ENCODE measurements around the gene PPIL3.
"Not testable (repeated sequence)": the region's sequence is repeated elsewhere in the genome, so short reads cannot be mapped to it uniquely, and the experiment has no call there.

The PPIL3 gene

DNA sequence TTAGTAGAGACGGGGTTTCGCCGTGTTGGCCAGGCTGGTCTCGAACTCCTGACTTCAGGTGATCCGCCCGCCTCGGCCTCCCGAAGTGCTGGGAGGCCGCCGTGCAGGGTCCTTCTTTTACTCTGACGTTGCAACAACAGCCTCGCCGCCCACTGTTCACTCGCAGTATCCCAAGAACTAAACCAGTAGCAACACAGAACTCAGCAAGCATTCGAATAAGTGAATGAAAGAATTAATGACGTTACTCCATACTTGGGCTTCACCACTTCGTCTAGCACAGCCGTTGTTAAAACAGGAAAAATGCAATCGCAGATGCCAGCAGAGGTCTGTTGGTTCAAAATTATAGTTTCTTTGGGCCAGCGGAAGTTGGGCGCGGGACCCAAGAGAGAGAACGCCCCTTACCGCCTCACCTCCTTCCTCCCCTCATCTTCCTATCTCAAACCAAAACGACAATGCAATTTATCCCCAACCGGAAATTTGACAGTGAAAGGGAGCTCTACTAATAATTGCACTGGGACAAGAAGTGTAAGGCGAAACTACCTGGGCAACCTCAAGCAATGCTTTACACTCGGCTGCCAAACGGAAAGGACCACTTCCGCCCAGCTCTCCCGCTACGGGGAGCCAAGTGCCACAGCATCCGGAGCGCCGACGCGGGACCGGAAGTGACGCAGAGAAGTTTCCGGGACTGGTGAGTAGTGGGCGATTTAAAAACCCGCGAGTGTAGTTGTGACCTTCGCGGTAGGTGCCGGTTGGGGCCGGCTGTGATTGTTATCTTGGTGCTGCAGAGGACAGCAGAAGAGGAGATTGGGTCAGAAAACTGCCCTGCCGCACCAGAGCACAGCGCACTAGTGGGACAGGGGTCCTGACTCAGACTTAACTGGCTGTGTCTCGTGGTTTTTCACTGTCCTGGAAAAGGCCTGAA, at the start of gene PPIL3, which contains the start of gene NIF3L1:
PPIL3 (minus strand) TSS at position 374 of the 922 bp plus-strand sequence. CDS start 1,462 bp downstream, outside the sequence.
NIF3L1 (plus strand) TSS at position 668 of the 922 bp plus-strand sequence. CDS start 2,573 bp downstream, outside the sequence.
- DNase-seq = peak; percentile 96

DNA sequence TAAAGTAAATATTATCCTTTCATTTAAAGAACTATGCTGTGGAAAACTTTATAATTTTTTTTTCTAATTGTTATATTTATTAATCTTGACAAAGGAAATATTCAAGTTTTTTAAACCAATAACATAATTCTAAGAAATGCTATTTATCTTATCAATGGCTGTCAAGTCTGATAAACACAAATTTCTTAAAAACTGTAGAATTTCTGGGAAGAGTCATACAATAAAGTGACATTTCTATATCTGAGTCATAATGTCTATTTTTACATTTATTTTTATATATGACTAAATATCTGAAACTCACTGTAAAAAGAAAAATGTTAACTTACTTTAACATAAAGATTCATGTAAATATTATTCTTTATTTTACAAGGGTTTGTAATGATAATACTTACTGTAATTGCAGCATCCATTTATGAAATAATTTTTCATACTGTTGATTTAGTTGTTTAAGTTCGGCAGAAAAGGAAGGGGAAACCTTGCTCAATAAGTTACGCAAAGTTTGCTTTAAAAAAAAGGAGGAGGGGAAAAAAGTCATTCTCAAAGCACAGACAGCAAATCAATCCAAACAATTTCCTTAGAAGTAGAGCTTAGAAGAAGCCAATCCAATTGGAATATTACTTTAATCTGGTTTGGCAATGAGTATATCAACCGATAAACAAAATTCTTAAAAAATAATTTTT, 42.2 kb upstream of the PPIL3 start:
- DNase-seq = no peak

DNA sequence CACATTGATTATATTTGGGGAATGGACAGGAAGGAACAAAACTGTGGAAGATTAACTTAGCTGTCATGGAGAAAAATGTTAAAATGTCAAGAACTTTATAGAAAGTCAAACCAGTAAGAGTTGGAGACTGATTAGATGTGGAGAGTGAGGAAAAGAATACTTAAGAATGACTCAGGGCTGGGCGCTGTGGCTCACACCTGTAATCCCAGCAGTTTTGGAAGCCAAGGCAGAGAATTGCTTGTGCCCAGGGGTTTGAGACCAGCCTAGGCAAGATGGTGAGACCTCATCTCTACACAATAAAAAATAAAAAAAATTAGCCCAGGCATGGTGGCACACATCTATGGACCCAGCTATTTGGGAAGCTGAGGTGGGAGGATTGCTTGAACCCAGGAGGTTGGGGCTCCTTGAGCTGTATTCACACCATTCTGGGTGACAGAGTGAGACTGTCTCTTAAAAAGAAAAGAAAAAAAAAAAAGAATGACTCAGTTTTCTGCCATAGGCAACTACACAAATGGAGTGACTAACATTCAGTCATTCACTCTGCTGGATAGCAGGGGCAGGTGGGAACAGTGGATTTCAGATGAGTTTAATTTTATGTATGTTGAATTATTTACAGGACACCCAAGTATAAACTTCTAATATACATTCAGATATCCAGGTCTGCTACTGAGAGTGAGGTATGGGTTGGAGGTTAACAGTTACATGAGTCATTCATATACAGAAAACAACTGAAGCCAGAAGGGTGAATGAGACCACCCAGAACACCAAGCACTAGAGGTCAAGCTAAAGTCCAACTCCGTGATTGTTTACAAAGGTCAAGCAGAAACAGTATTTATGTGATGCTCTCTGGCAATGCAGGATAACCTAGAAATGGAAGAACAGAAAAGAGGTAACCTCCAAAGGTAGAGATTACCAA, 40.7 kb upstream of the PPIL3 start:
- DNase-seq = no peak

DNA sequence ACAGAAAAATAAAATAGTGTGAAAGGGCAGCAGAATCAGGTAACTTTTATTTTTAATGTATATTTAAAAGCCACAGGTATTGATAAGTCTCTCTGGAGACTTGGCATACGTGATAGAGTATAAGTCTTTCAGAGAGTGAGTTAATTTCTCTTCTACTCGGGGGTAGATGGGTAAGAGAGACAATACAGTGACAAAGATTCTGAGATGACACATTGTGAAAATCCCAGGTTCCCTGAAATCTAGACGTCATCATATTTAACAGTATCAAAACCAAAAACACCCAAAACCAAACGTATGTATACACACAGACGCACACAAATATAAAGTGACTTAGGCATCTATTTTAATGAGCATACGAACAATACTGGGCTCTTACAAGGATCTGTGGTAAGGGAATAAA, 33.6 kb upstream of the PPIL3 start:
- no peak for DNase-seq

DNA sequence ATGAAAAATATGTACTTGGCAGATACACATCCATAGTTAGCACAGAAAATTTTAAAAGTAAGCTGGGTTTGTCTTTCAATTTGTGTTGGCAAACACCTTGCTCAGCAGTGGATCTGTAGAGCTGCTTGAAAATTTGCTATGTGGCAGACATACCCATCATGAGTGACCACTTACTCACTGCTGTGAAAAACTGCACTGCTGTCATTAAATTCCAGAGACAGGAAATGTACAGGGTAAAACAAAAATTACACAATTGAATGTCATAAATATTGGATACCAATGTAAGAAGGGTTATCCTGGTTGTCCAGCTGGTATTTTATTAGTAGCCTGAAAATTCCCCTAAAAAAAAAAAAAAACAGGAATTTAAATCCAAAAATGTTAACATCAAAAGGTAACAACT, 24.8 kb upstream of the PPIL3 start:
- no peak for DNase-seq

DNA sequence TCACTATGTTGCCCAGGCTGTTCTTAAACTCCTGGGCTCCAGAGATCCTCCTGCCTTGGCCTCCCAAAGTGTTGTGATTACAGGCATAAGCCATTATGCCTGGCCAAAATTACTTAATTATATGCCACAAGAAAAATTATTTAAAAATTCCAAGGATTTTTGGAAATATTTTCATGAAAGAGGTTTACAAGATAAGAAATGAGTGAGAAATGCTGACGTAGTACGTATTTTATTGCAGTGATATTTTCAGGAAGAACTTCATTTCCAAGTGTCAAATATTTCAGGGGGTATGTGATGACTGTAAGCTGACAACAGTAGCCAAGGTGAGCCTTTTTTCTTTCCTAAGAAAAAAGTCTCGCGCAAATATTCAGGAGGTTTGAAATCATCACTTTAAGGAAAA, 21.1 kb upstream of the PPIL3 start:
- no peak for DNase-seq

DNA sequence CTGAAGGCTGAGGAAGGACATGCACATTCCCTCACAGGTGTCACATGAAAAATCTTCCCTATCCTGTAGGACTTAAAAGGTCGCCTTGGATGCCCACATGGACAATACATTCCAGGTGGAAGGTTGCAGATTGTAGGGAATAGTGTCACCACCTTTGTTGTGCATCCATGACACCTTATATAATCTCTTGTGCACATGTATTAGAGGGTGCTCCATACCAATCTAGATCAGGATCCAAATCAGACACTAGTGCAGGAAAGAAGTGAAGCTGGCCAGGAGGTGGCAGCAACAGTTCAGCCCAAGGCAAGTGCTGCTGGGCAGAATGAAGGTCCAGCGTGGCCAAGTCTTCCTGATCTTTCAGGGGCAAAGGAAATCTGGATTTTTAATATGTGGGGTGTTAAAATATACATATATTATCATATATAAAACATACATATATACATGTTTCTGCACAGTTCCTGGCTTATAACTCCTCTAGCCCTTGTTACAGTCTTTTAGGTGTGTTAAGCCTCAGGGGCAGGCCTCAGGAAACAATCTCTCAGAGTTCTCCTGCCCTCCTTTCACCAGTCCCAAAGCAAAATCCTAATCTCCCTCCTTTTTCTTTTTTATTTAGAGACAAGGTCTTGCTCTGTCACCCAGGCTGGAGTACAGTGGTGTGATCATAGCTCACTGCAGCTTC, 16.9 kb upstream of the PPIL3 start:
- peak; percentile 46 for DNase-seq

DNA sequence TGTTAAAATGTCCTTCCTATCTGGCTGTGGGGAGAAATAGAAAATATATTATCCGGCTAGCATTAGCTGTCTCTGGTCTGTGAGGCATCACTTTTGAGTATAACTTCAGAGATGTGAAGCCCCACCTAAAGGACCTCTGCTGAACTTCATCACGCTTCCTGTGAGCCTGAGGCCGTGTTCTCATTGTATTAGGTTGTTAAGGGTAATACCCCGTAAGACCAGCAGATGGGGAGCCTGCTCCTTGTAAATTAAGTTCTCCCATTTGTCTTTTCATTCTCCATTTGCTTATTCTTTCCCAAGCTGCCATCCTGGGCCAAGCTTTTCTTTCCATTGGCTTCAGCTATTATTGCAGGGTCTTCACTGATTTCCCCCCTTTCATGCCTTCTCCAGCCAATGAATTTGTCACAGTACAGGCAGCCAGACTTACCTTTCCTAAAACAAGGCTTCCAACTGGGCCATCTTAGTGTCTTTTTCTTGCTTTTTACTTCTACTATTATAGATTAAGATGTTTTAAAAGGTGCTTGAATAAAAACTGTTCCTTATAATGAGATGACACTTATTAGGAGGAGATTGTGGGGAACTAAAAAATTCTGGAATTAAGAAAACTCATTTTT, 12.7 kb upstream of the PPIL3 start:
- peak; percentile 66 for DNase-seq

DNA sequence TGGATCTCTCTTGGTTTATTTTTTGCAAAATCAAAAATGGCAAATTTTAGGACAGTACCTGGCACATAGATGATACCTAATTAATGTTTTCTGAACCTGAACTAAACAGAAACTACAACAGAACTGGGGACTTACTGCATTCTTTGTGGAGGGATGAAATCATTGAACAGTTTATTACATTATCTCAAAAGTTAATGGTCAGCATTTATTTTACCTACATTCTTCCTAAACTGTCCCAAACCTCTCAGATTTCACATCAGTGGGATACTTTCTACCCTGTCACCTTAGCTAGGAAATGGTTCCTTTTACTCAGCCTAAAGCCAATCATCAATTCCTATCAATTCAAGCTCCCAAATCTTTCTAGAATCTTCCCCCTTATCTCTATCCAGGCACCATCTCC, 10.6 kb upstream of the PPIL3 start:
- DNase-seq = no peak

DNA sequence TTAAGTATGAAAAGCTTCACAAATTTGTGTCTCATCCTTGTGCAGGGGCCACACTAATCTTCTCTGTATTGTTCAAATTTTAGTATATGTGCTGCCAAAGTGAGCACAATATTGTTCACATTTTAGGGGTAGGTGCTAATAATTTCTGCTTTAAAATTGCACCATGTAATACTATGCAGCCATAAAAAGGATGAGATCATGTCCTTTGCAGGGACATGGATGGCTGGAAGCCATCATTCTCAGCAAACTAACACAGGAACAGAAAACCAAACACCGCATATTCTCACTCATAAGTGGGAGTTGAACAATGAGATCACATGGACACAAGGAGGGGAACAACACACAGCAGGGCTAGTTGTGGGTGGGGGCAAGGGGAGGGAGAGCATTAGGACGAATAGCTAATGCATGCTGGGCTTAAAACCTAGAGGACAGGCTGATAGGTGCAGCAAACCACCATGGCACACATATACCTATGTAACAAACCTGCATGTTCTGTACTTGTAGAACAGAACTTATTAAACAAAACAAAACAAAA, 7.1 kb downstream of the PPIL3 start:
- not testable (repeated sequence) for DNase-seq

DNA sequence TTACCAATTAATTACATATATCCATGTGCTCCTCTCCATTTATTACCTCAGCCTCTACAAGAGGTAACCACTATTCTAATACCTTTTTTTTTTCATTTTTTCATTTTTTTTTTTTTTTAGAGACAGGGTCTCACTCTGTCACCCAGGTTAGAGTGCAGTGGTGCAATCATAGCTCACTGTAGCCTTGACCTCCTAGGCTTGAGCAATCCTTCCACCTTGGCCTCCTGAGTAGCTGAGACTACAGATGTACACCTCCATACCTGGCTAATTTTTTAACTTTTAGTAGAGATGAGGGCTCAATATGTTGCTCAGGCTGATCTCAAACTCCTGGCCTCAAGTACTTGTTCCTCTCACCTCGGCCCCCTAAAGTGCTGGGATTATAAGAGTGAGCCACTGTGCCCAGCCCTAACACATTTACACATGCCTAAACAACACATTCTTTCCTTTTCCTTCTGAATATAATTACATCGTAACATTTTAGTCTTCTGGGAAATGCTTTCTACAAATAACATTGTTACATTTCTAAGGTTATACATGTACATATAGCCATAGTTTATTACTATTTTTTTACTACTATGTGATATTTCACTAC, 10.5 kb downstream of the PPIL3 start:
- no peak for DNase-seq

DNA sequence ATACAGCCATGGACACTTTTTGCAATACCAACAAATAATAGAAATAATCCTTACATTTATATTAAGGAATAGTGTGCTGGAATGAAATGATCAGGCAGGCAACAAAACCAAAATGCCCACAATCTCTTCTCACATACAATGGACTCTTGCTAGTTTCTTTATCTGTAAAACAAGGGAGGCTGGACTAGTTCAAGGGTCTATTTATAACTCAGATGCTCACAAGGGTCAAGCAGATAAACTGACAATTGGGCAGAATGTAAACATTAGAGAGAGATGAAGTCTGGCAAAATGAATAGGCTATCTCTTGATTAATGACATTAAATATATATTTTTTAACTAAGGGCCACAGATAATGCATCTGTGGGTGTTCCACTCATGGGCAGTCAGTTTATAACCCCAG, 11.4 kb downstream of the PPIL3 start:
- DNase-seq = no peak

DNA sequence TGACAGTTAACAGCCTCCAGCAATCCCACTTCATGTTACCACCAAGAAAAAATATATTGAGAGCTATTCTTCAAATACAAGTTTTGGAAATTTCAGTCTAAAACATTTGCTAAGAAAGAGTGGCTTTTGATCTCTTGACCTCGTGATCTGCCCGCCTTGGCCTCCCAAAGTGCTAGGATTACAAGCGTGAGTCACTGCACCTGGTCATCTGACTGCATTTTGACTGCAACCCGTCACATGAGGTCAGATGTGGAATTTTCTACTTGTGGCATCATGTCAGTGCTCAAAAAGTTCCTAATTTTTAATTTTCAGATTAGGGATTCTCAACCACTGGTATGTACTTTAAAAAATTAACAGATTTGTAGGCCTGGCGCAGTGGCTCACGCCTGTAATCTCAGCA, 15.3 kb downstream of the PPIL3 start:
- DNase-seq = no peak

DNA sequence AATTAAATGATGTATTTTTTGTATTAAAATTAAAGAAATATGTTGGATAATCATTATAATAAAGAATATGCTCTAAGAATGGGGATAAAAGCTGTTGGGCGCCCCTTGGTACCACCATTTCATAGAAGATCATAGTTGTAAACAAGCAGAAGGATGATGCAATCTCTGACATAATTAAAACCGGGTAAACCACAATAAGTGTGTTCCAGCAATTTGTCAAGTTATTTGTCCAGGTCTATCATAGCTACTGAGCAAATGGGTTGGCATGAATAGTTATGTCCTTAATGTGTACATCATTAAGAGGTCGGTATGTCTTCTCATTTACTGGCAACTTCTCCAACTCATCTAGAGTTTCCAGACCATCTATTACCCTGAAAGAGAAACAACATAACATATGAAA, 17.7 kb downstream of the PPIL3 start:
- no peak for DNase-seq

DNA sequence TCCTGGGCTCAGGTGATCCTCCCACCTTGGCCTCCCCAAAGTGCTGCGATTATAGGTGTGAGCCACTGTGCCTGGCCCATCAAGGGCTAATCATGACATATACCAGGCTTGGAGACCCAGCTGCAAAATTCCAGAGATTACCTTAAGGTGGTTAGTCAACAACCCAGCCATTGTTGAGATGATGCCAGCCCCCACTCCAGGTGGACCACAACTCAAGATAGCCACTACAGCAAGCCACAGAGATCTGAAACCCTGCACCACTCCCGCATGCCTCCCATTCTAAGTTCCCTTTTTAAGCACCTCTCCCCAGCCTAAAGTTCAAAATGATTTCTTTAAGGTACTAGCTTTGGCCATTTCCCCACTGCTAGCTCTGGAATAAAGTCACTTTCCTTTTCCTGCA, 19.9 kb downstream of the PPIL3 start:
- no peak for DNase-seq

DNA sequence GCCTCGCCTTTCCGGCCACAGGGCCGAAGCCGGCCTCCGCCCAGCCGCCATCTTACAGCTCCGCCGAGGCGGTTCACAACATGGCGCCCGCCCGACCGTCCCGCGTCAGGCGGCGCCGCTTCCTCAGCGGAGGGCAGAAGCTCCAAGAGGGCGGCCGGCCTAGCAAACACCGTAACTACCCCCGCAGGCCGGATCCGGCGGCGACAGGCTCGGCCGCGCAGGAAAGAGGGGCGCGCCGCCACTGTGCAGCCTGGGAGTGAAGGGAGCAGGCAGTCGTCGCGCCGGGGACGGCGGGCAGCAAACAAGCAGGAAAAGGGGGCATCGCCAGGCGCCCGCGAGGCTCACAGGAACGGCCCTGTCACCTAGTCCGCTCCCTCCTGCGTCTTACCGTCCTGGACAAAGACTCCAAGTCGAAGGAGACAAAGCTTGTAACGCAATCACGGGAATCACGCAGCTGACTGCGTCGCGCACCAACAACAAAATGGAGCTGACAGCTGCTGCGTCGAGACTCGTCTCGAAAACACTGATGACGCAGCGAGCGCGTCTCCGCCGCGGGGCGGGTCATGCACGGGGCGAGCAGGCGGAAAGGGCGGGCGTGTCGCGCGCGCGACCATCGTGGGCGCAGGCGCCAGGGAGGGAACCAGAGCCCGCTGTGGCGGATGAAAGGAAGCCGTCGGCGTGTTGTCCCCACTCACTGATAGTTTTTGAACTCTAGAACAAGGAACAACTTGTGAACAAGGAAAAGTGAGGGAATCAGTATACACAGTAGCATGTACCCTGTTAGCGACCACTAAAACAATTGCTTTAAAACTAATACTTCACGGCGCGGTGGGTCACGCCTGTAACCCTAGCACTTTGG, 24.5 kb downstream of the PPIL3 start, which contains the start of gene CLK1:
CLK1 (minus strand) TSS at position 483 of the 859 bp plus-strand sequence. CDS start 2,796 bp downstream, outside the sequence.
- peak; percentile 98 for DNase-seq

DNA sequence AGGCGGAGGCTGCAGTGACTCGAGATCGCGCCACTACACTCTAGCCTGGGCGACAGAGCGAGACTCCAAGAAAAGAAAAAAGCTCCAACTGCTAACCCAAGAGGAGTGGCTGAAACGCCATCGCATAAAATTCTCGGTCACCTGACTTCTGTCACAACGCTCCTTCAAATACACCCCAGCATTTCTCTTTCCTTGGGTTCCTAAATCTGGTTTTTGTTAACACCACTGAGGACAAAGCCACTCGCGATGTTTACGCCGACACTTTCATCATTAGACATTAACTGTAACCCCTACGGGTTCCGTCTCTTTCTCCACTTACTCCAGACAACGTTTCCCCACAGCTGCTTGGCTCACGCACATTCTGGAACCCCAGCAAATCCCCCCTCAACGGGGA, 25.1 kb downstream of the PPIL3 start:
- DNase-seq = no peak

DNA sequence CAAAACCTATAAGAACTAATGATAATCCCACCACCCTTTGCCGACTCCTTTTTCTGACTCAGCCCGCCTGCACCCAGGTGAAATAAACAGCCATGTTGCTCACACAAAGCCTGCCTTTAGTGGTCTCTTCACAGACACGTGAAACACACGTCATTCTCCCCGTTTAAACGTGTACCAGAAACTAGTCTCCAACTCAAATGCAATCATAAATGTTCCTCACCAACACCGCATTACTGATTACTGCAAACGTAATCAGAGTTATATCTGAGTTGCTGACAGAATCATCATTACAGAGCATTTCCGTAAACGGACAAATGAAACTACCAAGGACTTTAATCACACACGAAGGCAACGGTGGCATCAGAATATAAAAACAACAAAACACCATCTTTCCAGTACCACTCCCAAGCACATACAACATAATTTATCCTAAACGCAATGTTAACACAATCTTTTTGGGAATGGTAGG, 26.3 kb downstream of the PPIL3 start:
- DNase-seq = peak; percentile 42

DNA sequence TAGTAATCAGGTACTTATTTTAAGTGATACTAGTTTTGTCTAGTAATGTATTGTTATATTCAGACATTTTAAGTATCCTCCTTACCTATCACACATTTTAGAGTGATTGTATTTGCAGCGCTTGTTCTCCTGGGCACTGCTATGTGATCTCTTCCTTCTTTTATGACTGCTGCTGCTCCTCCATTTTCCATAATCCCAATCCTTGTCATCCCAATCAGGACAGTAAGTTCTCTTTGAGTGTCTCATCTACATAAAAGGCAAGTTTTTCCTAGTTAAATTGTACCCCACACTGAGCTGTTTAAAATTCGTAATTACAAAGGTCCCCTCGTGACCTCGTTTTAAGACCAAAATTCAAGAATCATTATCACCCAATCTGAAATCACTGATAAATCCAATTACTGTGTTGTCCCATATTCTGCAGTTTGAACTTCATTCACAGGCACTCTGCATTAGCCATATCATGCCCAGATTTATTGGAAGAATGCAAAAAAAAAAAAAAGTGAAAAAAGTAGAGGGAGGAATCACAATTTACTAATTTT, 27.2 kb downstream of the PPIL3 start:
- DNase-seq = no peak

All from activated CD4-positive, alpha-beta T cell treated with anti-CD3 and anti-CD28 coated beads, Interleukin-2, amount 50 U/mL, for 1 hour (primary cell).